ENCODE results near the gene LRRC8C.

The LRRC8C gene

DNA sequence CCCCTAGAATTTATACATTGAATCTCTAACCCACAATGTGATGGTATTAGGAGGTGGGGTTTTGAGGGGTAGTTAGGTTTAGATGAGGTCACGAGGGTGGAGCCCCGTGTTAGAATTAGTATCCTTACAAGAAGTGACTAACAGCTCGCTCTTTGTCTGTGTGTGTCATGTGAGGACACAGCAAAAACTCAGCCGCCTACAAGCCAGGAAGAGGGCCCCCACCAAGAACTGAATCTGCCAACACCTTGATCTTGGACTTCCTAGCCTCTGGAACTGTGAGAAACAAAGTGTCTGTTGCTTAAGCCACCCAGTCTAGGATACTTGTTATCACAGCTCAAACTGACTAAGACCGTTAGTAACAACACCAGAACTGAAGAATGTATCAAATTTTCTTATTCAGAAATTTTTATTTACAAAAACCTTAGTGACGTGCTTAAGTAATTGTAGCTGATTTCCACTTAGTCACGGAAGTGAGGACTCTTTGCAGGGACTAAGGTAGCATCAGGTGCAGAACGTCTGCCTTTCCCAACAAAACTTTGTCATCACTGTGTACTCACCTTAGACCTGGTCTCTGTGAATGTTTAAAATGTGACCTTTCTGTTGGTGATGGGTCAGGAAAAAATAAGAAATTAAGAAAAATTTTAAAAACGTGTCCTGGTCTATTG is 24.5 kb upstream of the LRRC8C start:
- DNase-seq: no peak

DNA sequence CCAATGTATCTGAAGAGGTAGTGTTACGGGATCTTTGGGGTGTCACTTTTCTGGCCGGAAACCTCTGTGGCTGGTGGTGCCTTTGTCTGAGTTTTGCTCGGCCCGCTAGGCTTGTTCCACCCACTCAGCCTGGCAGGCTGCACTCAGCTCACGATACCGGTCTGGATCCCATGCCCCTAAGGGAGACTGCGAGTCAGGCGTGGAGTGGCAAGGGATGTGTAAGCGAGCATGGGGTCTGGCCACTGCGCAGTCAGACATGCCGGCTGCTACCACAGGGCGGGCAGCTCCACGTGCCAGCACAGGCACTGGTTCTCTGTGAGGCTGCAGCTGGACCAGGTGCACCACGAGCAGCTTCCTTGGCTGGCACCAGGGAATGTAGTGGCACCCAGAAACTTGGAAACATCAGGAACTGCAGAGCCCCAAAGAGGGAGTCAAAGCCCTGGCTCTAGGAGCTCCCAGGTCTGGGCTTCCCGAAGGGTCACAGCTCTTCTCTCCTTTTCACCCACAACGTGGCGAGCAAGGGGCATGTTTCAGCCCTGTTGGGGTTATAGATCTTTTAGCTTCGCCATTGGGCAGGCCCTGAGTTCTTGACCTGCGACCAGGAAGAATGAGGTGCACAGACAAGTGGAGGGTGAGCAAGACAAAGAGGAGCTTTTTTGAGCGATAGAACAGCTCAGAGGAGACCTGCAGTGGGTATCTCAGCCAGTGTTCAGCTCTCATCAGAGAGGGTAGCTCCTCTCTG is 23.8 kb upstream of the LRRC8C start:
- DNase-seq: no peak

DNA sequence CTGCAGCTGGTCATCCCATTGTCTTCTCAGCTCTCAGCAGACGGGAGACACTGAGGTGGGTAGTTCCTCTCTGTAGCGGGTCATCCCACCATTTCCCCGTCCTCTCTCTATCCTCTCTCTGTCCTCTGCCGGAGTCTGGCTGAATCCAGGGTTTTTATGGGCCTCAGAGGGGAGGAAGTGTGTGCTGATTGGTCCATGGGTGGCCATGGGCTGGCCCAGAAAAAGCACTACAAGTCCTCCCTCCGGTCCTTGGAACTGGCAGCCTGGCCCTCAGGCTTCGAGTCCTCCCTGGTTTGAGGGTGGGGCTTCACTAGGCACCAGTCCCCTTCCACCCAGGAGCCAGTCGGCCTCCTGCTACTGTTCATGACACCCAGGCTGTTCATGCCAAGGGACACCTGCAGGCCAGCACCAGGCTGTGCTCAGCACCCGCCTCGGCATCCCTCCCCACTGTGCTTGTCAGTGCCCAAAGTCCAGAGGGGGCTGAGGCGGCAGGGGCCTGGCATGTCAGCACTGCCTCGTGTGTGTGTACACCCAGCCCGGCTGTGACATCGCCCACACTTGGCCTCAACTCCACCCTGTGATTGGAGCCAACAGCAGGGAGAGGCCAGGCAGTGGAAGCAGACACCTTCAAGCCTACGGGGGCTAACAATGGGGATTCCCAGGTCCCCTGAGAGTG is 23.0 kb upstream of the LRRC8C start:
- DNase-seq: no peak

DNA sequence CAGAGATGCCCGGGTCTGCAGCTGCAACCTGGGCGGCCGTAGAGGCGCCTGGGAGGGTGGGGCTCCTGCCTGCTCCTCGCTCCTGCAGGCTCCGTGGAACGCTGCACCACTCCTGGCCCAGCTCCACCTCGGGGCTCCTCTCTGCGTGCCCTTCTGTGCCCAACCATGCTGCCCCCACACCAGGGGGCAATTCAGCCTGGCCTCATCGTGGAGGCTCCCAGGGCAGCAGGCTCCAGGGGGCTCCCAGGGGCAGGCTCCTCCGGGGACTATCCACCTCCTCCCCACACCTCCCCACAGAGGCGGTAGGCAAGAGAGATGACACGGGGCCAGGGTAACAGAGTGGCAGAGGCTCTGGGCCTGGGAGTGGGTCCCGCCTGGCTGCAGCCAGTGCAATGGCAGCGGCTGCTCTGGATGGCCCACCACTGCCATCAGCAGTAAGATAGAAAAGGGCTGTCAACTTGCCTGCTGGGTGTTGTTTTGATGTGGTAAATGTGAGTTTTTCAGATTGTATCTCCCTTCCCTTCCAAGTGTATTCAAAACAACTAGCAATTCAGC is 22.4 kb upstream of the LRRC8C start:
- no peak for DNase-seq

DNA sequence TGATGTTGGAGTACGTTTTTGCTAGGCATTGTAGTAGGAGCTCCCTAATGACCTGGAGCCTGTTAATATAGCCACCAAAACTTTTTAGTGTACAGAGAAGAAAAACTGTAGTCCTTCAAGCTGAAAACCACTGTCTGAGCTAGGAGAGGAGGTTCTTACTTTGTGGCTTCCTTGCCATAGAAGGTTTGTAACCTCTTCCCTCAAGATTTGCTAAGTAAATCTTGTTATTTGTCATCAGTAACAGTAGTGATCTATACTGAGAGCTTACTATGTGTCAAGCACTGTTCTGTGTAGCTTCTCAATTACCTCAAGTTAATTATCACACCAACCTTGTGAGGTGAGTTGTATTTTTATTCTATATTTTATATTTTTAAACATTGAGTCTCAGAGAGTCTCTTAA is 21.2 kb upstream of the LRRC8C start:
- no peak for DNase-seq

DNA sequence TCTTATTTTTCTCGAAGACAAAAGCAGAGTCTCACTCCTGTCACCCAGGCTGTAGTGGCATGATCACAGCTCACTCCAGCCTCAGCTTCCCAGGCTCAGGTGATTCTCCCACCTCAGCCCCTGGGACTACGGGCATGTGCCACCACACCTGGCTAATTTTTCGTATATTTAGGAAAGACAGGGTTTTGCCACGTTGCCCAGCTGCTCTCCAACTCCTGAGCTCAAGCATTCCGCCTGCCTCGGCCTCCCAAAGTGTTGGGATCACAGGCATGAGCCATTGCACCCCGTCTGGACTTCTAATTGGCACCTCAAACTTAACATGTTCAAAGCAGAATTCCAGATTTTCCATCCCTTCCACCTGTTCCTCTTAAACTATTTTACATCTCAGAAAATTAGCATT is 19.0 kb upstream of the LRRC8C start:
- DNase-seq: no peak

DNA sequence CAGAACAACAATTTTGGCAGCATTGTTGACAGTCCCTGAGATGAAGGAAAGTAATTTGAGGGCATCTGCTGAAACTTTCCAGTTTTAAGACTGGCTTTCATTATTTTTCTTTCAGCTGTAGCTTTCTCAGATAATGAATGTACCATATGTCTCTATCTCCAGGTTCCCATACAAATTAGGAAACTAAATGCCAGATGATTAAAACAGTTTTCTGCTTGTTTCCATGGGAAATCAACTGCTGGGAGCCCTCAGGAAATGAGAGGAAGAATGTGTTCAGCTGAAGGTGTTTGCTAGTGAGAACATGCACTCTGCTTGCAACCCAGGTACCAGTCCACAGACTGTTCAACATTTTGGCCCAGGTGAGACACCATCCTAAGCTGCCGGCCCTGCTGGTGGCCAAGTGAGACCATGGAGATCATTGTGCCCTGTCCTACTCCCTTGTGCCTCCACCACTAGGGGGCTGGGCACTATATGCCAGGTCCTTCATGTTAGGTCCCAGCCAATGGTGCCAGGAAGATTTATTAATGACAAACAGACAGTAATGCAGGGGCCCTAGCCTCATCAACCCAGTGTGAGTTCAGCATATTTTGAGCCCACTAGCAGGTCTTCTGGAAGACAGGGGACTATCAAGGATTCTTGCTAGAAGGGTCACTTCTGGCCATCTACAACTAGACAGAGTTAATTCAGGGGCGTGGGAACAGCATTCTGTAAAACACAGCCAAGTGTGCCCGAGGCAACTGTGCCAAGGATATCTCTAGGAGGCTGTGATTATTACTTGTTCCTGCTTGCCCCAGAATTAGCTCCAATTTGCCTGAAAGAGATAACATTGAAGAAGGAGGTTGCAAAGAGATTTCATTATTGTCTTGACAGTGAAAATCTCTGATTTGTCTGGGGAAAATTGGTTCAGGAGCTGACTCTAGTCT is 17.0 kb upstream of the LRRC8C start:
- peak in 1 of 2 experiments; percentile 26 for DNase-seq

DNA sequence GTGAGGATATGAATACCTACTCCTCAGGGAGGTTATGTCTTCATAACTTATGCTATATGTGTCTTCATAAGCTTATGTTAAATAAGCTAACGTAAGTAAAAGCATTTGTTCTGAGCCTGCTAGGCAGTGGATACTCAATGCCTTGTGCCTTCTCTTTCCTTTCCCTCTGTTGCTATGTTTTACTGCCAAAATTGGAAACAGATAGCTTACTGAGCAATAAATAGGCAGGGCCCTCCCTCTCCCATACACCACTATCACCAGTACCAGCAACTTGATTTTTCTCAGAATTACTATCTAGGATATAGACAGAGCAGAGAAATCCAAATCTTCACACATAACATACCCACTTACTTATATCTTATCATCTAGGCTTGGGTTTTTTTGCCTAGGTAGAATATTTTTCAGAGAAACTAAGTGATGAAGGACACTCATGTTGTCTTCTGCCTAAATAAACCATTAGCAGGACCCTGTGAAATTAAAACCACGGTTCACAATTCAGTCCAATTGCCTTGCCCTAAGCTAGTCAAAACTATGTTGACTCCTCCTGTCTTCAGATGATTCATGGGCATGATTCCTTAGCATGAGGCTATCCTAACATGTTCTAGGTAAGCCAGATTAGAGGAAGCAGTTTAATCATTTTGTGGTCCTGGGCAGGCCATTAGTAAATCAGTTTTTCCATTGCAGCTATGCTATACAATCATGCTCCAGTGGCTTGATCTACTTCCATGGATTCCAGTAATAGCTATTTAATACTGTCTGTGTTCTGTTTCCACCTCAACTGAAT is 15.9 kb upstream of the LRRC8C start:
- DNase-seq: no peak

DNA sequence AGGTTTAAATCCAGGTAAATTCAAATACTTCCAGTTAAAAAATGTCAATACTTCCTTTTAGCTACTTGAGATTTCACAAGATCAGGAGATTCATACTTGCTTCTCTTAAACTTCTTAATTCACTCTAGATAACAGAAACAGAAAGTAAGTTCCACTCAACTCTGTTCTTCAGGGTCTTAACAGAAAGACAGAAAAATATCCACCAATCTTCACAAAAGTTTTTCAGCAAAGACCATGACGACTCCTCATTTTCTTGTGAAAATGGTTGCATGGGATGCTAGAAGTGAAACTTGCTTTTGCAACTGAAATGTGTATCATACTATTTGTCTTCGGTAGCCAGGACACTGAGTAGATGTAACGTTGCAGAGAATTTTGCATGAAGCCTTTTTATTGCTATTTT is 12.3 kb upstream of the LRRC8C start:
- no peak for DNase-seq

DNA sequence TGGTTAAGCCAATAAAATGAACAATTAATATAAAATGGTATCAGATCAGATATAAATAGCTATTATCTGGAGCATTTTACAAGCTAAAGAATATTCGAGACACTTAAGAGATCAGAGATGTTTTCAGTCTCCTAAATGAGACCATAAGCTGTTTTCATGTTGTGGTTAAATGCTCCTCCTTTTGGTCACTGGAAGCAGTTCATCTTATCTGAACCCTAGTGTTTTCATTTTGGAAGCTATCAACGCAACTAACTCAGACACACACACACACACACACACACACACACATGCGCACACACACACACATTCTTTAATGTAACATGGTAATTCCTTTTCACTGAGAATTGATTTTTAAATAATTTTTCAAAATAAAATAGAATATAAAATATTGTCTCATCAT is 10.0 kb upstream of the LRRC8C start:
- no peak for DNase-seq

DNA sequence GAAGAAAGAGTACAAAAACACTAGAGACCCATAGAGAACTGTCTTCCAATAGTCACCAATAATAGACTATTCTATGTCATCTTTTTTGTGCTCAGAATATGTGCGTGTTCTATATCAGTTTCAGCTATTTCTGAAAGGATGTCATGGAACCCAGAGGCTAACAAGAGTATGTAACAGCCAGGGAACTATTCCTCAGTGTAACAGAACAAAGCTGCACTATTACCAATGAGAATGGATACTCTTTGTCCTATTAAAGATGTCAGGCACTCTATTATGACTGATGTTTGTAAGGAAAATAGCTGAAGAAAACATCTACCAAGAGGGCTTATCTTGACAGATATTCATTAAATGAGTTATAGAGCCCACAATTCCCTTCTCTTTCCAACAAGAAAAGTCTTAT is 8.6 kb upstream of the LRRC8C start:
- DNase-seq: no peak

DNA sequence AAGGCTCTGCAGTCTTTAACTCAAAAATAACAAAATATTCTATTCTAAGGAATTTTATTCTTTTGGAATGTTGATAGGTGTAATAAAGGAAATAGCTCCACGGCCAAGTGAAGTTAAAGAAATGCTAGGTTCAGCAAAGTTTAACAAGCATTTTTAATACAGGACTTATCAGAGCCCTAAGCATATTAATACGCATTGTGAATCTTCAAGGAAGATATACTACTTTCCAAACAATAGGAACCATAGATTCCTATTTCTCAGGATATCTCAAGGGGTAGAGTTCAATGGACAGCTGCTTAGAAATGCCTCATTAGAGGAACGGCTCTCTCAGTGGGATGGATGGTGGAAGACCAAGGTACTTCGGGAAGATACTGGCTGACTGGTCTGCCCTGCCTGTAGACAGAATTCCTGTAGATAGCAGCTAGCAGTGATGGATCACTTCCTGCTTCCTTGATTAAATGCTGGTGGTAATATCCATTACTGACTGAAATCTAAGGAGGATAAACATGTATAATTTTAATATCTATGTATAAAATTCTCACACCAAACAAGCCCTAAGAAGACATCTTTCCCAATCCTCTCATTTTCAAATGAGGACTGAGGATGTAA is 8.1 kb upstream of the LRRC8C start:
- no peak for DNase-seq

DNA sequence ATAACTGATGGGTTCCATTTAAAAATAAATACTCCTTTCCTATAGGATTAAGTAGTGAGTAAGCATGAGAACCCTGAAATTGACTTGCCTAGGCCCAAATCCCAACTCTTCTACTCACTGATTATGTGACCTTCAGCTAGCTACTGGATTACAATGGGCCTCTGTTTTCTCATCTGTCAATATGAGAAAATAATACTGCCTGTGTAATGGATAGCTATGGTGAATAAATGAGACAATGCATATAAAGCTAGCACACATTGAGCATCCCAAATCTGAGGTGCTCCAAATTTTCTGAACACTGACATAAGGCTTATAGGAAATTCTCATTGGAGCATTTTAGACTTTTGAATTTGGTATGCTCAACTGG is 5.3 kb upstream of the LRRC8C start:
- DNase-seq: peak in 1 of 2 experiments; percentile 11

DNA sequence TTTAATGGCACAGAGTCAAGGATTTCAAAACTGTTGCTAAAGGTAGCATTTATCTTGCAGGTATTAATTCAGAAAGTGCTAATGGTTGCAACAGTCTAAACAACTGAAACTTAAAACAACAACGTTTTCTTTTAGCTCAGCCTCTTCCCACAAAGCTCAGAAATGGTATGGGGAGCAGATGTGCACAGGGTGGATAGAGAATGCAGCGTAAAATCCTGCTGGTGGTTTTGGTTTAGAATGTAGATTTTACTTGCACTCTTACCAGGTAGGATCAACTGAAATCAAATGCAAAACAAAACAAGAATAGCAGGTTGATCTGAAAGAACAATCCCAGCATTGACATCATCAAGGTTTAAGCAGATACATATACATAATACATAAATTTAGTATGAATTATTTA is 3.8 kb upstream of the LRRC8C start:
- DNase-seq: peak; percentile 88 to 89

DNA sequence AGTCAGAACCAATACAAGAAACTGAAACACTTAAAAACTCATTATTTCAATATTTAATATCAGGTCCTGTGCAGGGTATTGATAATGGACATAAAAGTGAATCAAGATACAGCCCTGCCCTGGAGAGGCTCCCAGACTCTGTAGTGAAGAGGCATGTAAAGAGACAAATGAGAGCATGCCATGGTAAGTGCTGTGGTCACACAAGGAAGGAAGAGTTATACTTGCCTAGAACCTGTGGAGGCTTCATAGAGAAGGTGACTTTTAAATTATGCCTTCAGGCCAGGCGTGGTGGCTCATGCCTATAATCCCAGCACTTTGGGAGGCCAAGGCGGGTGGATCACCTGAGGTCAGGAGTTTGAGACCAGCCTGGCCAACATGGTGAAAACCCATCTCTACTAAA is 3.3 kb upstream of the LRRC8C start:
- peak; percentile 67 to 75 for DNase-seq

DNA sequence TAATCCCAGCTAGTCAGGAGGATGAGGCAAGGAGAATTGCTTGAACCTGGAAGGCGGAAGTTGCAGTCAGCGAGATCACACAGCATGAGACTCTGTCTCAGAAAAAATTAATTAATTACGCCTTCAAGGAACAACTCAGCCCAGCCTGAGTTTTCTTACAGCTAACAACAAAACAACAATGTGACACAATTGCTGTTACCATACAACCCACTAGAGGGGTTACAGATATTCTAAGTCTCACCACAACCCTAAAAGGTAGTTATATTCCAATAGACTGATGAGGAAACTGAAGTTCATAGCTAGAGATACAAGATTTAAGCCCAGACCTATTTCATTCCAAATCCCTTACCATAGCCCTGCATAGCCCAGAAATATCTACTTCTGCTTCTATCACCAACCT is 2.9 kb upstream of the LRRC8C start:
- DNase-seq: no peak

DNA sequence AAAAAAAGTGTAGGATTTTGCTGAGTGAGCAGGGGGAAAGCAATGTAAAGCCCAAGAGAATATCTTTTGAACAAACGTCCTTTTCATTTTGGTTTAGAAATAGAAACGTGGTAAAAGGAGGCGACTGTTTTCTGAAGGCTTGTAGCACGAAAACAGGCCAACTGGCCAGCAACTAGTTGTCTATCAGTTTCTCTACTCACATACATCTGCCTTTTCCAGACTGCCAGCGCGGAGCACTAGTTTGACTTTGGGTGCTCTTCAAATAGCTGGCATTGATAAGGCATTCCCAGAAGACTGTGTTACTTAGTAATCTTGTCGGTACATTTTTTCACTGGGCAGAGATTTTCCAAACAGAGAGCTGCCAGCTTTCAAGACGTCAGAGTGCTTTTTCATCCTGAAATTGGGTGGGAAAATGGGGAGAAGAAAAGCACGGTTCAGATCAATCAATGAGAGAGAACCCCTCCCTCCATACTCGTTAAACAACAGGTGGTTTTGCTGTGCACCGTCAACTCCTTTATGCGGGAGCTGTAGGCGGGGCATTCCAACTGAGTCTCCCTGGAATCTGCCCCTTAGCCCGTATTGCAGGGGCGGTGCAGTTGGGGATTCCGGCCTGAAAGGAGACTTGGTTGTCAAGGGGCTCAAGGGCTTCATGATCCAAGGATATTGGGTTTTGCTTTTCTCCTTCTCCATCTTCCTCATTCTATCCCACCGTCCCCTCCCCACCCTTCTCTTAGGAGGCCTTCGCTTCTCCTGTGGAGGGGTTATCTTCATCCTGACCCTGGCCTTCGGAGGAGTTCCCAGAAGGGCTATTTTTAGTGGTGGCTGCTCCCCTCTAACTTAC is 884 bp upstream of the LRRC8C start:
- DNase-seq: peak; percentile 59 to 65

DNA sequence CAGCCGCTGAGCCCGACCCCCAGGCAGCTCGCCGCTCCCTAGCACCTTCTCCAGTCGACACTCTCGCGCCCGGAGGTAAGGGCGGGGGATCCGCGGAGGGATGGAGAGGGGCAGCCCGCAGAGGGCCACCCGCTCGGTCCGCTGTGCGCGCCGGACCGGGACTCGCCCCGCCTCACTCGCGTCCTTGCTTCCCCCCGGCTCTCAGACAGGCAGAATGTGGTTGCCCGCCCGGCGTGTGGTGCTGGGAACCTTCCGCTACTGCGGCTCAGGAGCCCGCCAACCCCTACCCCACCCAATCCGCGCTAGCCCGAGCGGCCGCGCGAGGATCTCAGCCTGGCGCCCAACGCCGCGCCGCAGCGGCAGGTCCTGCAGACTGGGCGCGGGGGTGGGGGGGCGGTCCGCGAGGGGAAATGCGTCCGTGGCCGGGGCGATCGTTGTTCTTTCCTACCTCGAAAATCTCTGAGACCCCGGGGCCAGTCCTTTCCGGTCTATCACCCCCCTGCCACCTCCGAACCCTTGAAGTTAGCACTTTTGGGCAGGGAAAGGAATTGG is 404 bp downstream of the LRRC8C start:
- peak; percentile 65 to 90 for DNase-seq

DNA sequence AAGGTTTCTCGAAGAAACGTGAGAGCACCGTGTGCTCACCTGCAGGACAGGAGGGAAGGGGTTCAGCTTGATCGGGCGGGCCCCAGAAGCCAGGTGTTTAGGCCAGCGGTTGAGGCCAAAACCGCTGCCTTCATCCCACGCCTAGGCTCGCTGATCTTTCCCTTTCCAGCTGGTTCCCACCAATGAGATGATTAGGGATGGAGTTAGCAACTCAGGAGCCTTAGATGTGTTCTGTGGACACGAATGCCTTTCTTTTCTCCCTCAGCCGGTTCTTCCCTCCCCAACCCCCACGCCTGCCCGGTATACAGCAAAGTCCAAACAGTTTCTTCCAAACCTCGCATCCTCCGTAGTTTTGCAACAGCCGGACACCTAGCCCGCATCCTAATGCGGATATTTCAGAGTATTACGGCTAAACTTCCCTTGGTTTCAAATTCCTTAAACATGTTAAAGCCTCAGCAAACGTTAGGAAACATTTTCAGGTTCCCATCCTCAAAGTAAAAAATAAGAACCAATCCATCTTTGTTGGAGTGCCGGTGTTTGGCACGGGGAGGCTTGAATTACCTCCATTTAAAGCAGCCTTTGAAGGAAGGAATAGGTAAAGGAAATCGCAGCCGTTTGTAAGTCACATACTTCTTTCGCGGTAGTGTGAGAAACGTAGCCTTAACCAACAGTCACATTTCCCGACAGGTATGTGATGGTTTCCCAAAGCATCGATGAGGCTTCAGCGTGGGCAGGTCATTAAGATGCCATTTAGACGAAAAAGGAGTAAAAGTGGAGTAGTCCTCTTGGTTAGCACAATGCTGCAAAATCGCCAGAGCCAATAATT is 1.1 kb downstream of the LRRC8C start:
- DNase-seq: peak; percentile 44 to 71
